Measurements from ENCODE around the gene GPSM1. TPM values are rescaled to one million over a fixed set of nuclear protein-coding genes. Genes with fewer than 3 reads are reported as not detected.

GPSM1 gene
- total and polyA plus RNA-seq, 8 donors, result 3.5 to 17.4 (median 12.1) TPM

DNA sequence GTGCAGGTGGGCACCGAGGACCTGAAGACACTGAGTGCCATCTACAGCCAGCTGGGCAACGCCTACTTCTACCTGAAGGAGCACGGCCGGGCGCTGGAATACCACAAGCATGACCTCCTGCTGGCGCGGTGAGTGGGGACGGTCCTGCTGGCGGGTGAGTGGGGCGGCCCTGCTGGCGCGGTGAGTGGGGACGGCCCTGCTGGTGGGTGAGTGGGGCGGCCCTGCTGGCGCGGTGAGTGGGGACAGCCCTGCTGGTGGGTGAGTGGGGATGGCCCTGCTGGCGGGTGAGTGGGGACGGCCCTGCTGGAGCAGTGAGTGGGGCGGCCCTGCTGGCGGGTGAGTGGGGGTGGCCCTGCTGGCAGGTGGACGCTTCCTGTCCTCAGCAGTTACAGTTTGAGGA lies 7.2 kb downstream of the GPSM1 start:
- Histone ChIP-seq H3K9me3 (no peaks in the 10 kb centered on the region), H3K27me3 (no peaks in the 10 kb centered on the region), H3K36me3 (peaks cover 0 to 46% (median 31%) of the 10 kb centered on the region in 4 donors), H3K27ac (no peak overlapping the region), H3K4me3 (no peak overlapping the region), H3K4me1 (peaks cover under 1 to 15% (median 4%) of the 10 kb centered on the region in 4 donors)
- DNase-seq, result no peak
- WGBS, 5 donors, result 90 to 97% (median 96%) methylated on average over 21 of the region's 21 CpGs
- intact Hi-C loops (cut with DNase I; ENCODE audit: low total_unique reads), result loop anchor here (10.0 kb wide), 1 partner anchor 70 kb away; the partner anchor contains the start of gene SNAPC4
- TF ChIP-seq EP300 (IDR thresholded peaks at IDR 0.05), result no peak
- TF ChIP-seq POLR2A (IDR thresholded peaks at IDR 0.05), result no peak
- TF ChIP-seq POLR2AphosphoS5 (IDR thresholded peaks at IDR 0.05), result no peak
- TF ChIP-seq, protein P1, sequence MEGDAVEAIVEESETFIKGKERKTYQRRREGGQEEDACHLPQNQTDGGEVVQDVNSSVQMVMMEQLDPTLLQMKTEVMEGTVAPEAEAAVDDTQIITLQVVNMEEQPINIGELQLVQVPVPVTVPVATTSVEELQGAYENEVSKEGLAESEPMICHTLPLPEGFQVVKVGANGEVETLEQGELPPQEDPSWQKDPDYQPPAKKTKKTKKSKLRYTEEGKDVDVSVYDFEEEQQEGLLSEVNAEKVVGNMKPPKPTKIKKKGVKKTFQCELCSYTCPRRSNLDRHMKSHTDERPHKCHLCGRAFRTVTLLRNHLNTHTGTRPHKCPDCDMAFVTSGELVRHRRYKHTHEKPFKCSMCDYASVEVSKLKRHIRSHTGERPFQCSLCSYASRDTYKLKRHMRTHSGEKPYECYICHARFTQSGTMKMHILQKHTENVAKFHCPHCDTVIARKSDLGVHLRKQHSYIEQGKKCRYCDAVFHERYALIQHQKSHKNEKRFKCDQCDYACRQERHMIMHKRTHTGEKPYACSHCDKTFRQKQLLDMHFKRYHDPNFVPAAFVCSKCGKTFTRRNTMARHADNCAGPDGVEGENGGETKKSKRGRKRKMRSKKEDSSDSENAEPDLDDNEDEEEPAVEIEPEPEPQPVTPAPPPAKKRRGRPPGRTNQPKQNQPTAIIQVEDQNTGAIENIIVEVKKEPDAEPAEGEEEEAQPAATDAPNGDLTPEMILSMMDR (IDR thresholded peaks at IDR 0.05), result no peak

DNA sequence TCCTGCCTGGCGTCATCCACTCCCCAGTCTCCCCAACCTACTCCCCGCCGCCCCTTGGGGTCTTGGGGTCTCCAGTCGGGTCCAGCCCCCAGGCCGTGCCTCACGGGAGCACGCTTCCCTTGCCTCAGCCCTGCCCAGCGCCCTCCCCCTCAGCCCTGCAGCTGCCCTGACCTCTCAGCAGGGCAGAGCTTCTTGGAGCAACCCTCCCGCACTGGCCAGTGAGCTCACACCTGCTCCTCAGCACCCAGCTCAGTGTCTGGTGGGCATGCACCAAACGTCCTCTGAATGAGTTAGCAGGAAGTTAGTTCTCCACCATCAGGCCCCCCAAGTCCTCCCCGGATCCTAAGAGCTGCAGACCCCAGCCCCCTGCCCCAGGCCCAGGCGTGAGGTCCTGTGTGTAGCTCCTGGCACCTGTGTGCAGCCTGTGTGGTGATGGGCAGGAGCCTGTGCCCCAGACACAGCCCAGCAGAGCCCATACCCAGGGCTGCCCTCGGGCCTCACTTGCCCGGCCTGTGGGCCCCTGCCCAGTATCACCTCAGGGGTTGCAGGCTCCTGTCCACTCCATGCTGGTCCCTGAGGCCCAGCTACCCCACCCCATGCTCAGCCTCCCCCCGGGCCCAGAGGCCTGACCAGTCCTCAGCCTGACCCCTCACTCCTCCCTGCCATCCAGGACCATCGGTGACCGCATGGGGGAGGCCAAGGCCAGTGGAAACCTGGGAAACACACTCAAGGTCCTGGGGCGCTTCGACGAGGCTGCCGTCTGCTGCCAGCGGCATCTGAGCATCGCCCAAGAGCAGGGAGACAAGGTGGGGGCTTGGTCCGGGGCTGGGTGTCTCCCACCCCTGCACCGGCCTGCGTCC lies 8.2 kb downstream of the GPSM1 start:
- Histone ChIP-seq H3K4me1 (peaks cover 0 to 12% (median 5%) of the 10 kb centered on the region in 4 donors), H3K4me3 (no peak overlapping the region), H3K9me3 (no peaks in the 10 kb centered on the region), H3K36me3 (peaks cover 0 to 46% (median 36%) of the 10 kb centered on the region in 4 donors), H3K27ac (no peak overlapping the region), H3K27me3 (no peaks in the 10 kb centered on the region)
- TF ChIP-seq, protein P1 (IDR thresholded peaks at IDR 0.05), result no peak
- TF ChIP-seq POLR2A (IDR thresholded peaks at IDR 0.05) (no peak), EP300 (IDR thresholded peaks at IDR 0.05) (no peak), POLR2AphosphoS5 (IDR thresholded peaks at IDR 0.05) (no peak)
- no peak for DNase-seq
- intact Hi-C loops (cut with DNase I; ENCODE audit: low total_unique reads), result loop anchor here (10.0 kb wide), 1 partner anchor 69 kb away; the partner anchor contains the start of gene SNAPC4
- 77 to 88% (median 85%) methylated on average over 21 to 26 of the region's 26 CpGs for WGBS, 5 donors

DNA sequence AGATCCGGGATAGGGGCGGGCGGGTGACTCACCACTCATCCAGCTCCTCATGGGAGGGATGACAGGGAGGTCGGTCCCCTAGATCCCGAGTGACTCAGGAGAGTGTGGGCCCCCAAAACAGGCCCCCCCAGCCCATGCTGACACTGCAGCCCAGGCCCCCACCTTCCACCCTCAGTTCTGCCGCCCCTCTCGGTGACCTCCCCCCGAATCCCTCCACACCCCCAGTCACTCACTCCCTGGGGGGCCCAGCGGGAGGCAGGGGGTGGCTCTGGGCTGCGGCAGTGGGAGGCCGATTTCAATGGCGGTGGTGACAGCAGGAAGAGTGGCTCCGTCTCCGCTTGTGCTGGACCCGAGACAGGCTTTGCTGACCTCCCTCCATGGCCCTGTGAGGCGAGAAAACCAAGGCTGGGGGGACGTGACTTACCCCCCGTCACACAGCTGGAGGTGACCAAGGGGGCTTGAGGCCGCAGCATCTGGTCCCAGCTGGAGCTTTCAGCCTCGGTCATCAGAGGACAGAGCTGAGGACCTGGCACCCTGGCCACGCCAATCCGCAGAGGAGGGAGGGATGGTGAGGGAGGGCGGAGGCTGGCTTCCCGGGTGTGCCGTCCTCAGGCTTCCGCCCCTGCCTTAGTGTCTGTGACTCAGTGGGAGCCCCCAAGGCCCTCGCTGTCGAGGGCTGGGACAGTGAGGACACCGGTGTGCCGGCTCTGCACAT lies 9.0 kb downstream of the GPSM1 start:
- no peak for DNase-seq
- H3K36me3 ChIP-seq, result peaks cover 0 to 51% (median 36%) of the 10 kb centered on the region in 4 donors
- intact Hi-C loops (cut with DNase I; ENCODE audit: low total_unique reads), result loop anchor here (10.0 kb wide), 1 partner anchor 68 kb away; the partner anchor contains the start of gene SNAPC4
- no peak overlapping the region for H3K27ac ChIP-seq
- no peaks in the 10 kb centered on the region for H3K27me3 ChIP-seq
- H3K4me3 ChIP-seq, result no peak overlapping the region
- 61 to 85% (median 78%) methylated on average over 13 to 30 of the region's 30 CpGs for WGBS, 5 donors
- TF ChIP-seq EP300 (IDR thresholded peaks at IDR 0.05), result no peak
- TF ChIP-seq POLR2AphosphoS5 (IDR thresholded peaks at IDR 0.05), result no peak
- TF ChIP-seq, protein P1 (IDR thresholded peaks at IDR 0.05), result no peak
- TF ChIP-seq POLR2A (IDR thresholded peaks at IDR 0.05), result no peak
- no peaks in the 10 kb centered on the region for H3K9me3 ChIP-seq
- H3K4me1 ChIP-seq, result peaks cover under 1 to 16% (median 10%) of the 10 kb centered on the region in 4 donors

DNA sequence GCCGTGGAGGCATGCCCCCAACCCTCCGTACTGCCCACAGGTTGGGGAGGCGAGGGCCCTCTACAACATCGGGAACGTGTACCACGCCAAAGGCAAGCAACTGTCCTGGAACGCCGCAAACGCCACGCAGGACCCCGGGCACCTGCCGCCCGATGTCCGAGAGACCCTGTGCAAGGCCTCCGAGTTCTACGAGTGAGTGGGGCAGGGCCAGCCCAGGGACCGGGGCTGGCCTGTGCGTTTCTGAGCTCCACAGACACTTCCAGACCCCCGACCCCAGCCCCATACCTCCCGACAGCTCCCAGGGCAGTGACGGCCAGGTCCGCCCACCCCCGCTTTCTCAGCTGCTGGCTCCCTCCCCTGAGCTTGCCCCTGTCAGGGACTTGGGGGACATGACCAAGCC lies 9.5 kb downstream of the GPSM1 start:
- Histone ChIP-seq H3K9me3 (no peaks in the 10 kb centered on the region), H3K4me1 (peaks cover 7 to 22% (median 15%) of the 10 kb centered on the region in 4 donors), H3K27ac (no peak overlapping the region), H3K36me3 (peaks cover 0 to 51% (median 36%) of the 10 kb centered on the region in 4 donors), H3K27me3 (no peaks in the 10 kb centered on the region), H3K4me3 (no peak overlapping the region)
- no peak for DNase-seq
- 87 to 95% (median 92%) methylated on average over 12 to 23 of the region's 23 CpGs for WGBS, 5 donors
- intact Hi-C loops (cut with DNase I; ENCODE audit: low total_unique reads), result loop anchor here (10.0 kb wide), 1 partner anchor 68 kb away; the partner anchor contains the start of gene SNAPC4
- TF ChIP-seq POLR2AphosphoS5 (IDR thresholded peaks at IDR 0.05) (no peak), POLR2A (IDR thresholded peaks at IDR 0.05) (no peak), EP300 (IDR thresholded peaks at IDR 0.05) (no peak)
- TF ChIP-seq, protein P1 (IDR thresholded peaks at IDR 0.05), result no peak
